ENCODE results near the gene VSIG10L2.
A peak's percentile ranks its signal among the peaks of the same experiment; 100 is the strongest.
"Not testable (repeated sequence)": the region's sequence is repeated elsewhere in the genome, so short reads cannot be mapped to it uniquely, and the experiment has no call there.

VSIG10L2 gene

DNA sequence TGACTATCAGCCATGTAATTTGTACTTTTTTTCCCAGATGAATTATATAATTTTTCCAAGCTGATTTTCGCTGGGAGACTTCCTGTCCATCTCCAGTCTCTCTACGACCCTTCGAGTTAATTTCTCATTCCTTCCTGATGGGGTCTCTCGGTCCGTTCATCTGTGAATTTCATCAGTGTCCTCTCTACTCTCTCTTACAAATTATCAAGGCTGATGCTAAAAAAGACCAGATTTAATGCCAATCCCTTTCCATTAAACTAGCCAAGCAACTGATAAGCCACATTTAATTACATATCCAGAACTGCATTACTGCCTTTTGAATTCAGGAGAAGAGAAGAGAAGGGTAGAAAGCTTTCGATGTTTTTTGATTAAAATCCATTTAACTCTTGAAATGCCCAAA is 25.8 kb downstream of the VSIG10L2 start:
- DNase-seq: no peak

DNA sequence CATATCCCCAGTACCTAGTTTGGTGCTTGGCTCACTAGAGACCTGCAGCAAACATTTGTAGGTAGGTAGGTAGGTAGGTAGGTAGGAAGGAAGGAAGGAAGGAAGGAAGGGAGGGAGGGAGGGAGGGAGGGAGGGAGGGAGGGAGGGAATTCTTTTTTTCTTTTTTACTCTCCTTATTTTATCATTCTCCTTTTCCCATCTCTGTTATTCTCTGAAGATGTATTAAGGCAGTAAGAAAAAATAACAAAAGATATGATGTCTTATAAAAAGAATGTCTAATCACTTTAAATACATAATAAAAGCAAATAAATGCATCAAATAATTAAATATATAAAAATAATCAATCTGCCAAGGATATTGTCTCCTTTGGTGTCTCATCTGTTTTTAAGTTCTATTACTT is 28.4 kb downstream of the VSIG10L2 start:
- no peak for DNase-seq

DNA sequence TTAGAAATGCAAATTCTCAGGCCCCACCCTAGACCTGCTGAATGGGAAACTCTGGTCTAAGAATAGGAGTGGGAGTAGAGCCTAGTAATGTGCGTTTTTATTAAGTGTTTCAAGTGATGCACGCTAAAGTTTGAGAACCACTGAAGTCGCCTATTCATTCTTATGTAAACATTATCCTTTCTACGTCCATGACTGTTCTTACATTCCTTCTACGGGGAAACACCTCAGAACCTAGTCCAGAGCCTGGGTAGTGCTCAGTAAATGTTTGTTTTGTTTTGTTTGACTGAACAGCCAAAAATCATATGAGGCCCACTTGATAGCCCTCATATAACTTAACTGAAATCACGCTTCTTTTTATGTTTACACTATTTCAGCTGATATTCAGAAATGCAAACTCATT is 29.8 kb downstream of the VSIG10L2 start:
- DNase-seq: no peak

- DNase-seq: no peak
Measured at GRCh38 chr11:125976156-125976555, 30.3 kb downstream of the VSIG10L2 start.

DNA sequence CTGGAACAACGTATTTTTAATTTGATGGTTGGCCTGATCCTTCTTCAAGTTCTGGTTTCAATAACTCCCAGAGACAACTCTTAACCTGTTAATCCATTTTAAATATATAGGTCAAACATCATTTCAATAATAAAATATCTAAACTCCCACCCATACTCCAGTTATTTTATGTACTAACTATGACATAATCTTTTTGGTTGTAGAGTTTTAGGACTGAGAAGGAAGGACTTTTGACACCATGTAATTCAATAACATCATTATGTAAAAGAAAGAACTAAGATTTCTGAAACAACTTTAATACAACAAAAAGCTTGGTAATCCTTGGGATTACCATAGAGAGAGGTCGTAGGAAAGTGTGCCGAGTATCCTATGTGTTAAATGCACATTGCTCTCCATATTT is 31.5 kb downstream of the VSIG10L2 start:
- DNase-seq: no peak

DNA sequence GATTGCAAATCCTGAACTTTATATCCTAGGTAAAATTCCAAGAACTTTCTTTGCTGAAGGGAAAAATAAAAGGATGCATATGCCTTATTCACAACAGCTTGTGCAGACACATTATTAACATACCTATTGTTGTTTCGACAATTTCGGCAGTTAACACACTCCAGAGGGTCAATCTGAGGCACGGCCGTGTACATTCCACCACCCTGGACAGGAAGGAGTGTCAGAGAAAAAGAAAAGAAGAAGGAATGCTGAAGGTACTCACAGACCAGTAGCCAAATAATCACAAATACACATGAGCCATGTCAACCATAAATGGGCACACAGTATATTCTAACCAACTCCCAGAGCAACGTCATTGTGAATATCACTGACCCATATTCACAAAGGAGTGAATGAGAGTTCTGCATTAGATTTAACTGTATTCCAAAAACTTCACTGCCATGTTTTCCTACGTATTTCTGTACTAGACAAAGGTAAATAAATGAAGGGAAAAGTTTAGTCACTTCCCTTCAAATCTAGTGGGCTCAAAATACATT is 32.4 kb downstream of the VSIG10L2 start:
- no peak for DNase-seq

DNA sequence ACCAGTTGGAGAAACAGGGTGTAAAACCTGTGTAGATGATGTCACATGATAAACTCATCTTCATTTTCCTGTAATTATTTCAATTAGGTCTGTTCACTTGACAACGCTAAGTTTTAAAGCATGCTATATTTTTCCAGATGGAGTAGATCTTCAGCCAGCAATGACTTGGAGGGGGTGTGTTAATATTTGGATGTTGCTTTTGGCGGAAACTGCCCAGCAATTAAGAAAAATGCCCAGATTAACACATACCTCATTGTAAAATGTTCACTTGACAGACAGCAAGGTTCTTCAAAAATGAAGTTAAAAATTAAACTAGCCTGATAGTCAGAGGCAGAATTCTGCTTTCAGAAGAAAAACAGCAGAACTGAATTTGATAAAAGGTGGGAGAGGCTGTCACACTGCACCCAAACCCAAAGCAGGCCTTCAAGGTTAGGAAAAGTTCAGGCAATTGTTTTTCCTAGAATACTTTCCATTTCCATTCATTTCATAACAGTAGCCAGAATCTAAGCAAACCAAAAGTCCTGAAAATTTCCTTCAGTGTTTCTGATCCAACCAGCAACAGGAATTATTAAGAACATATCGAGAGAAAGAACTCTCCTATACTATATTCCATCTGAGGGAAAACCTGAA is 33.0 kb downstream of the VSIG10L2 start:
- DNase-seq: no peak

GRCh38 chr11:125979511-125979910 is 33.7 kb downstream of the VSIG10L2 start:
- DNase-seq: no peak

GRCh38 chr11:125980436-125980835 is 34.6 kb downstream of the VSIG10L2 start:
- DNase-seq: no peak

DNA sequence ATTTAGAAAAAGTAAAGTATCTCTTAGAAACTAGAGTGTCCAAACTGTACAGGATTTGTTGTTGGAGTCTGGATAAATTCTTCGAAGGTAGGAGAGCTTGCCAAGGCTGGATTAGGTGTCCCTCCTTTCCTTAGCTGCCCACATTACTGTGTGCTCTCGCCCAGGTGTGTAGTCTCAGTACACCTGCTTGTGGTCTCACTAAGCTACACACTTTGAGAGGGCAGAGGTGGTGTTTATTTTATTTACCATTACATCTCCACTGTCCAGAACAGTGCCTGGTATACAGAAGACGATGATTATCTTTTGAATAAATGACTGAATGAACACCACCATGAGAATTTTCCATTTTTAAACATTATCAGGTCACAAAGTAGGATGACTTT is 36.5 kb downstream of the VSIG10L2 start:
- DNase-seq: no peak

- not testable (repeated sequence) for DNase-seq
Measured at GRCh38 chr11:125985956-125986355, 40.1 kb downstream of the VSIG10L2 start.

- DNase-seq: no peak
Measured at GRCh38 chr11:125987066-125987641, 41.3 kb downstream of the VSIG10L2 start.

- DNase-seq: peak; percentile 17
Measured at GRCh38 chr11:125990244-125990643, 44.4 kb downstream of the VSIG10L2 start.

DNA sequence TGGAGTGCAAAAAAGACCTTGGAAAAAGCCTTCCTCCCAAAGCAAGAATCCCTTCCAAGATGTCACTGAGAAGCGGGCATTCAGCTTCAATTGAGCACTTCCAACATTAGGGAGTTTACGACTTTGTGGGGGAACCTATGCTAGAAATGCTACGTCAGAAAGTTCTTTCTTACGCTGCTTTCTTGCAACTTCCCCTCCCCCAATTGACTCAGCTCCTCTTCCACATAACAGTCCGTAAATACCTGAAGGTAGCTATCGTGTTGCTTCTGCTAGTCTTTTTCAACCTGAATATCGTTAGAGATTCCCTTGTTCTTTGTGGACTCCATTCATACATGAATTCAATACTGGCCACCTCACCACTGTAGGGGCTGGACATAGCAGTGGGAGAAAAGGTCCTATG is 47.0 kb downstream of the VSIG10L2 start:
- no peak for DNase-seq

DNA sequence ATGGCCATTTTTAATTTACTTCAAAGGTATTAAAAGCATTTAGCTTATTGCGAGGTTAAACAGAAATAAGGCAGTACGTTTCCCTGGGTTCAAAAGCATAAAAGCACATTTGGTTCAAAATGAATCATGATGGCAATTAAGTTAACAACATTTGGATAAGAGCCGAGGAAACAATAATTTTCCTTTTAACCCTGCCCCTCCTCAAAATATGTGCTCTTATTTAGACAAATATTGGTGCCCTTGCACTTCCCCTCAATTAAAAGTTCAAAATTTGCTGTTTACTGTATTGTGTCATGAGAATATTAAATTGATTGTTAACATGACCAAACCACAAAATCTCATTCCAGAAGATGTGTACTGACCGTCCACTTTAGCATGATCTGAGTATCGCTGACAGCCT is 48.7 kb downstream of the VSIG10L2 start:
- DNase-seq: no peak

- DNase-seq: no peak
Measured at GRCh38 chr11:125995313-125995712, 49.5 kb downstream of the VSIG10L2 start.

DNA sequence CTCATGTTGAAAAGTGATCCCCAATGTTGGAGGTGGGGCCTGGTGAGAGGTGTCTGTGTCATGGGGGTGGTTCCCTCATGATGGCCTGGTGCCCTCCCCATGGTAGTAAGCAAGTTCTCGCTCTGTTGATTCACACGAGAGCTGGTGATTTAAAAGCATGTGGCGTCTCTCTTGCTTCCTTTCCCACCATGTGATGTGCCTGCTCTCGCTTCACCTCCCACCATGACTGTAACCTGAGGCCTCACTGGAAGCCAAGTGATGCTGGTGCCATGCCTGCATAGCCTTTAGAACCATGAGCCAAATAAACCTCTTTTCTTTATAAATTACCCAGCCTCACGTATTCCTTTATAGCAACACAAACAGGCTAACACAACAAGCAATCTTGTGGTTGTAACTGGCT is 52.4 kb downstream of the VSIG10L2 start:
- no peak for DNase-seq

- no peak for DNase-seq
Measured at GRCh38 chr11:125999234-125999880, 53.5 kb downstream of the VSIG10L2 start.

DNA sequence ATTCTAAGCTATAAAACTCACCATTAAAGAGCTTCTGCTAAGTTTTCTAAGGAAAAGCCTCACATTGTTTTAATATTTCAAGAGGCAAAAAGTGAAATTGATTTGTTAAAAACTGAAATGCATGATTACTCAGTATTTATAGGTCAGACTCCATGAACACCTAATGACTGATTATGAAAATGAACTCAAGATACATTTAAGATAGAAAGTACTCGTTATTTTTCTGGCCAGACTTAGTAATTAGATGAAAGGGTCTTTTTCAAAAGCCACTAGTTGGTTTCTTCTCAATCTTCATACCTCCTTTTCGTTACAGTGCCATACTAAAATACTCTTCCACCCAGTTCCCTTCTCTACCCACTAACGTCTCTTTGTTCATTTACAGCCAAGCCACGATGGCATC is 56.3 kb downstream of the VSIG10L2 start:
- no peak for DNase-seq

Data from hematopoietic multipotent progenitor cell treated with erythropoietin and hydrocortisone succinate and interleukin-3 and kit ligand, for 4 days (in vitro differentiated cells).